GM21528 (cell line): ENCODE measurements around the gene DNAH2.

Experiments used
- ATAC-seq: cut with Tn5 transposase; IDR thresholded peaks from one replicate; pipeline ENCODE4 v1.9.1; 2021; ENCODE audit warnings: mild to moderate bottlenecking, moderate library complexity; ENCODE audit not compliant: unreplicated experiment, low FRiP score

The DNAH2 gene

DNA sequence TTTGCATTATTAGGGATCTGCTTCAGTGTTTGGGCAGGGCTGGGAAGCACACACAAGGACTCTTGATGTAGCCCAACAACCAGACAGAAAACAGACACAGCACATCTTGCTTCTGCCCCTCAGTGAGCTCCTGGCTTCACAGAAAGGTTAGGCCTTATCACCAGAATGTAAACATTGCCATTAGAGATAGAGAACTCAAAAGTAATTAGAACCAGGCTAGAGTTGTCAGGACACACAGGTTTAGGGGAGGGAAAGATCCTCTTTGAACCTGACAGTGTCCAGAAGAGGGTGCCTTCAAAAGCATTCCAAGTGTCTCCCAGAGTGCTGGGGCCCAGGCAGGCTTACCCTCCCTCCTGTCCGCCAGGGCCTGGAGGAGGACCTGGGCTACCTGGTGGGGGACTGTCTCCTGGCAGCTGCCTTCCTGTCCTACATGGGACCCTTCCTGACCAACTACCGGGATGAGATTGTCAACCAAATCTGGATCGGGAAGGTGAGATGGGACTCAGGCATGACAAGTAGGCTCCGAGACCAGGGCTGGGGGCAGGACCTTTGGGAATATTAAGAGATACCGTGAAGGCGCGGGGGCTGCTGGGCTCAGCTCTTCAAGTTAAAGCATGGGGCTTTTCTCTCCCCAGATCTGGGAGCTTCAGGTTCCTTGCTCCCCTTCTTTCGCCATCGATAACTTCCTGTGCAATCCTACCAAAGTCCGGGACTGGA, 99.5 kb downstream of the DNAH2 start:
- ATAC-seq, result no peak

DNA sequence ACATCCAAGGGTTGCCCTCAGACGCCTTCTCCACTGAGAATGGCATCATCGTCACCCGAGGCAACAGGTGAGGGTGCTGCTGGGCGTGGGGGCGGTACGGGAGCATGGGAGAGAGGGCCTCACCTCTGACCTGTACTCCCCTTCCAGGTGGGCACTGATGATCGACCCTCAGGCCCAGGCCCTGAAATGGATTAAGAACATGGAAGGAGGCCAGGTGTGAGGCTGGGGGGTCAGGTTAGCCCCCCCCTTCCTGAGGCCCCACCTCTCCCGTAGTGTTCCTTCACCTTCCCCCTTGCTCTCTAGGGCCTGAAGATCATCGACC, 100.1 kb downstream of the DNAH2 start:
- no peak for ATAC-seq

DNA sequence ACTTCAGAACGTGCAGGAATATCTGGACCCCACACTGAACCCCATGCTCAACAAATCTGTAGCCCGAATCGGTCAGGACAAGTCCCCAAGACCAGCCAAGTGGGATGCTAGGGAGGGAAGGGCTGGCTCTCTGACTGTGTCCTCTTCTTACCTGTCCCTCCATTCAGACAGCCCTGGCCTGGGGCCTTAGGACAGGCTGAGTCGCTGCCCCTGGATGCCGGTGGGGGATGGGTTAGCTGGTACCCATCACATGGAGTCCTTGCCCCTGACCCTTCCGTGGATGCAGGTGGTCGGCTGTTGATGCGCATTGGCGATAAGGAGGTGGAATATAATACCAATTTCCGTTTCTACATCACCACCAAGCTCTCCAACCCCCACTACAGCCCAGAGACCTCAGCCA, 100.5 kb downstream of the DNAH2 start:
- ATAC-seq, result no peak

DNA sequence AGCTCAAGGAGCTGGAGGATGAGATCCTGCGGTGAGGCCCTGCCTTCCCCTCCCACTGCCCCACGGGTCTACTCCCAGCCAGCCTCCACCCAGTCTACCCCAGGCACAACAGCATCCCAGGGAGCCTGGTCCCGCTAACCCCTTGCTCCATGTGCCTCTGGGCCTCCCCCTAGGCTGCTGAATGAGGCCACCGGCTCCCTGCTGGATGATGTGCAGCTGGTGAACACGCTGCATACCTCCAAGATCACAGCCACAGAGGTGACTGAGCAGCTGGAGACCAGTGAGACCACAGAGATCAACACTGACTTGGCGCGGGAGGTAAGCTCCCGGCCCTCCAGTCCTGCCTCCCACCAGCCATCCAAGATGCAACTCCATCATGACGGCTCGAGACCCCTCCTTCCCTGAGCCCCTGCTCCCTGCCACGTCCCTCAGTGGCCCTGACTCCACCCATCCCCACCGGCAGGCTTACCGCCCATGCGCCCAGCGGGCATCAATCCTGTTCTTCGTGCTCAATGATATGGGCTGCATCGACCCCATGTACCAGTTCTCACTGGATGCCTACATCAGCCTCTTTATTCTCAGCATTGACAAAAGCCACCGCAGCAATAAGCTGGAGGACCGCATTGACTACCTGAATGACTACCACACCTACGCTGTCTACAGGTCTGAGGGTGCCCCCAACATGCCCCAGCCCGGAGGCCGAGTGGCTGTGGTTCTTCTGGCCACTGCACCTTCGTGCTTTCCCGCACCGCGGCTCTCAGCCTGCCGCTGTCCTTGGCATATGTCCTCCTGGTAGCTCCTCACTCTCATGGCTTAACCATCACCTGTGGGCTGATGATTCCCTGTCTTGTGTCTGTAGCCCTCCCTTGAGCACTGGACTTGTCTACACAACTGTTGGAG, 101.5 kb downstream of the DNAH2 start:
- ATAC-seq, result no peak

DNA sequence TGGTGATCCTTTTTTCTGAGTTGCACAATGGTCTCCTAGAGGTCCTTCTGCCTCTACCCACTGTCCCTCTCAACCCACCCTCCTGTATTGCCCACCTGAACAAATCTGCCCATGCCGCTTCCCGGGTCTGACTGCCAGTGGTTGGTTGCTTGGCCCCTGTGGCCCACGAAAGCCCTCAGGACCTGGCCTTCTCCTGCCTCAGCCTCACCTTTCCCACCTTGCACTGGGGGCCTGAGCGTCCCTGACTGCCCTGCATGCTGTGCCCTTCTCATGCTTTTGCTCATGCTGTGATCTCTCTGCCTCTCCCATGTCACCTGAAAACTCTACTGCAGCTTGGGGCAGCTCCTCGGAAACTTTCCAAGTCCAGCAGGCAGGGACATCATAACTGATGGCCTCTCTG, 102.7 kb downstream of the DNAH2 start:
- no peak for ATAC-seq

DNA sequence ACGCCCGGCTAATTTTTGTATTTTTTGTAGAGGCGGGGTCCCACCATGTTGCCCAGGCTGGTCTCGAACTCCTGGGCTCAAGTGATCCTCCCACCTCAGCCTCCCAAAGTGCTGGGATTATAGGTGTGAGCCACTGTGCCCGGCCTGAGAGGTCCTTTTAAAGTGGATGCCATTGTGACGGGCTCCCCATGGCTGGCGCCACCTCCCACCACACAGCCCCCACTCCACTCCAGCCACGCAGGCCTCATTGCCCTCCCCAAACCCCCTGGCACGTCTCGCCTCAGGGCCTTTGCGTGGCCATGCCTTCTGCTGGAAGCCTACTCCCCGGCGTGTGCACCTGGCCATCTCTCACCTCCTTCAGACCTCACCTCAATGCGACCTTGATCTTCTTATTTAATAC, 104.6 kb downstream of the DNAH2 start:
- no peak for ATAC-seq

DNA sequence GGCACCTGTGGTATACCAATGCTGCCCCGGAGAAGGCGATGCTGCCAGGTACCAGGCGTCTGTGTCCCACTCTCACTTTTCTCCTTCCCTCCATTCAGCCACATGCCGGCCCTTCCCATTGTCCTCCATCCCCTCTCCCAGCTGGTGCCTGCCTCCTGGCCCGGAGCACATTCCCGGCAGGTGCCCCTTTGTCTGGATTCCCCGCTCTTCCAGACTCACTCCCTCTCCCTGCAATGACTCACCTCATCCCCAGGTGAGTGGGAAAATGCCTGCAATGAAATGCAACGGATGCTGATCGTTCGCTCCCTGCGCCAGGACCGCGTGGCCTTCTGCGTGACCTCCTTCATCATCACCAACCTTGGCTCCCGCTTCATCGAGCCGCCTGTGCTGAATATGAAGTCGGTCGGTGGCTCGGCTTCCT, 106.0 kb downstream of the DNAH2 start:
- no peak for ATAC-seq

DNA sequence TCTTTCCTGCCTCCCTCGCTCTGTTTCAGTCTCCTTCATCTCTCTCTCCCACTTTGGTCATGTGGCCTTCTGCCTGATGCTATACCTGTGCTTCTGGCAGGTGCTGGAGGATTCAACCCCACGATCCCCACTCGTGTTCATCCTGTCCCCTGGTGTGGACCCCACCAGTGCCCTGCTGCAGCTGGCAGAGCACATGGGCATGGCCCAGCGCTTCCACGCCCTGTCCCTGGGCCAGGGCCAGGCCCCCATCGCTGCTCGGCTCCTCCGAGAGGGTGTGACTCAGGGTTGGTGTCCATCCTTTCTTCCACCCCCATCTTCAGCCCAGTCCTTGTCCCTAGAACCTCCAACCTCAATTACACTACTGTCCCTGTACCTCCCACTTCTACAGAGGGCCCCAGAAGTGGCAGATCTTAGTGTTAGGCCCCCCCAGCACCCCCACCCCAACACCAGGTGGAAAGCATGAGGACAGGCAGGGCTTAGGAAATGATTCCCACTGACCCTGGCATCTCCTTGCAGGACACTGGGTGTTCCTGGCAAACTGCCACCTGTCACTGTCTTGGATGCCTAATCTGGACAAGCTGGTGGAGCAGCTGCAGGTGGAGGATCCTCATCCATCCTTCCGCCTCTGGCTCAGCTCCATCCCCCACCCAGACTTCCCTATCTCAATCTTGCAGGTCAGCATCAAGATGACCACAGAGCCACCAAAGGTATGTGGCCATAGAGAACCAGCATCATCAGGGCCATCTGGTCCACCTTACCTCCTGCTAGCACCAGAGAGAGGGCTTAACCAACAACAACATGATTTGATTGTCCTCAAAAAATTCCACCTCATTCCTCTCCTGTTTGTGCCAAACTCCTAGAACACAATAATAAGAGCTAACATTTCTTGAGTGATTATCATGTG, 106.7 kb downstream of the DNAH2 start:
- ATAC-seq, result no peak

DNA sequence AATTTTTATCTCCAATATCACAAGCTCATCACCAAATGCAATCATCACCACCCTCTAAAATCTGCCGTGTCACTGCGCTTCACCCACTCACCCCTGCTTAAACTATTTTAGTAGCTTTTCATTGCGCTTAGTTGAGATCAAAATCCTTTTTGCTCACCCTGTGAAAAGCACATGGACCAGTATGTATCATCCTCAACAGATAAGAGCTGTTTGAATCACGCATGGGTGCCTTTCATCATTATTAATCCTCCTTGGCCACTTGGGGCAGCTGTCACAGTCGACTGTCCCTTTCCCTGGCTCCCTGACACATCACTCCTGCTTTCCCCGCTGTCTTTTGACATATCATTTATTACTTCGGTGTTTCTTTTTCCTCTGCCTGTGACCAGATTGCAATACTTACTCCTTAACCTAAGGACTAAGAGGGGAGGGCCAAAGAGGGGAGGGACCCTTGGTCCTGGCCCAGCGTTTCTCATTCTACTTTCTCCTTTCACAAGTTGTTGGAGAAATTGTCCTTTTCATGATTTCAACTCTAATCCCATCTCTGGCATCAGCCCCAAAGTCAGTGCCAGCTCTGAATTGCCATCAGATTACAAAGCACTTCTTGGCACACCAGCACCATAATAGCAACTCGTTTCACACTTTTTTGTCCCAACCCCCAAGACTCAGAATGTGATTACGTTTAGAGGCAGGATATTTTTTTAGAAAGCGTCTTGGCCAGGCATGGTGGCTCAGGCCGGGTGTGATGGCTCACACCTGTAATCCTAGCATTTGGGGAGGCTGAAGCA, 107.9 kb downstream of the DNAH2 start:
- no peak for ATAC-seq

DNA sequence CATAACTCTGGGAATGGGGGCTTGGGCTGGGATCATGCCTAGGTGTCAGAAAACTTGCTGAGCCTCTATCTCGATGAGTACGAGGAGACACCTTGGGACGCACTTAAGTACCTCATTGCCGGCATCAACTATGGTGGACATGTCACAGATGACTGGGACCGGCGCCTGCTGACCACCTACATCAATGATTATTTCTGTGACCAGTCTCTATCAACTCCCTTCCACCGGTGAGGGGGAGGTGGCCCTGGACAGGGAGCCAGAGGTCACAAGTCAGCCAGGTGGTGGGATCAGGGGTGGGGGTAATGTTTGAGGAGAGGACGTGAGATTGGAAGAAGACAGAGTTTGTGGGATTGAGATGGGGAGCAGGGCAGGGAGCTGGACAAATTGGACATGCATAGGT, 113.1 kb downstream of the DNAH2 start:
- ATAC-seq, result no peak

DNA sequence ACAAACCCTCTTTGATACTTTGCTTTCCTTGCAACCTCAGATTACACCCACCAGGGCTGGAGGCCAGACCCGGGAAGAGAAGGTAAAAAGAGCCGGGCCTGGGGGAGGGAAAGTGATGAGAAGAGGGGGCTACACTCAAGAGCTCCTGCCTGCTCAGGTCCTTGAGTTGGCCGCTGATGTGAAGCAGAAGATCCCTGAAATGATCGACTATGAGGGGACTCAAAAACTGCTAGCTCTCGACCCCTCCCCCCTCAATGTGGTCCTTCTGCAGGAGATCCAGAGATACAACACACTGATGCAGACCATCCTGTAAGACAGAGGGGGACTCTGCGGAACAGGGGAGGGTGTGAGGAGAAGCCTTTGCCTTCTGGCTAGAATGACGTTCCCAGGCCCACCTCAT, 113.7 kb downstream of the DNAH2 start:
- ATAC-seq, result no peak

DNA sequence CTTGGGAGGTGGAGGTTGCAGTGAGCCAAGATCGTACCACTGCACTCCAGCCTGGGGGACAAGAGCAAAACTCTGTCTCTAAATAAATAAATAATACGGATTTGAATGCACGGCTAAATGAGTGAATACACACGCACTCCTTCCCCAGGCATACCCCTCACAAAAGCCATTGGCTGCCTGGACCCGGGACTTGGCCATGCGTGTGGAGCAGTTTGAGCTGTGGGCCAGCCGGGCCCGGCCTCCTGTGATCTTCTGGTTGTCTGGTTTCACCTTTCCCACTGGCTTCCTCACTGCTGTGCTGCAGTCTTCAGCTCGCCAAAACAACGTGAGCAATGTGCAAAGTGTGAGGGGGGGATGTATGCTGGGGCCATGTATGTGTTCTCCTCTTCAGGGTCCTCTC, 114.9 kb downstream of the DNAH2 start:
- ATAC-seq, result no peak

DNA sequence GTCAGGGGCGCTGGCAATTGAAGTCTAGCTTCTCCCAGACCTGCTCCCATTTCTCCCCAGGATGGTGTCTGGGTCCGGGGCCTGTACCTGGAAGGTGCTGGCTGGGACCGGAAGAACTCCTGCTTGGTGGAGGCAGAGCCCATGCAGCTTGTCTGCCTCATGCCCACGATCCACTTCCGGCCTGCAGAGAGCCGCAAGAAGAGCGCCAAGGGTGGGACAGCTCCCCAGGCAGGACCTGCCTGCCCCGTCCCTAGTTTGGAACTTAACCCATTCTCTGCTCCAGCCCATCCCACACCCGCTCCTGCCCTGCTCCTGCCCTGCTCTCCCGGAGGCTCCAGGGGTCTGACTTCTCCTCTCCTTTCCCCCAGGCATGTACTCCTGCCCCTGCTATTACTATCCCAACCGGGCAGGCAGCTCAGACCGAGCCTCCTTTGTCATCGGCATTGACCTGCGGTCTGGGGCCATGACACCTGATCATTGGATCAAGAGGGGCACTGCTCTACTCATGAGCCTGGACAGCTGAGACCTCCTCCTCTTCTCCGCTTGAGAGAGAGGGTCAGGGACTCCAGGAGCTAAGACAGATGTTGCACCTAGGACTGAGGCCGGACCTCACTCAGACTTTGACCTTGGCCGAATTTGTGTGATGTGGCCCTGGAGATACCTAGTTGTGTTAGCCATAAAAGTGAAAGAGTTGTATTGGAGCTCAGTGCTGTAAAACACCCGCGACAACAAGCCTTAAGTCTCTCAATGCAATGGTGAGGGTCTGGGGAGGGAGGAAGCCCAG, 115.7 kb downstream of the DNAH2 start:
- no peak for ATAC-seq

DNA sequence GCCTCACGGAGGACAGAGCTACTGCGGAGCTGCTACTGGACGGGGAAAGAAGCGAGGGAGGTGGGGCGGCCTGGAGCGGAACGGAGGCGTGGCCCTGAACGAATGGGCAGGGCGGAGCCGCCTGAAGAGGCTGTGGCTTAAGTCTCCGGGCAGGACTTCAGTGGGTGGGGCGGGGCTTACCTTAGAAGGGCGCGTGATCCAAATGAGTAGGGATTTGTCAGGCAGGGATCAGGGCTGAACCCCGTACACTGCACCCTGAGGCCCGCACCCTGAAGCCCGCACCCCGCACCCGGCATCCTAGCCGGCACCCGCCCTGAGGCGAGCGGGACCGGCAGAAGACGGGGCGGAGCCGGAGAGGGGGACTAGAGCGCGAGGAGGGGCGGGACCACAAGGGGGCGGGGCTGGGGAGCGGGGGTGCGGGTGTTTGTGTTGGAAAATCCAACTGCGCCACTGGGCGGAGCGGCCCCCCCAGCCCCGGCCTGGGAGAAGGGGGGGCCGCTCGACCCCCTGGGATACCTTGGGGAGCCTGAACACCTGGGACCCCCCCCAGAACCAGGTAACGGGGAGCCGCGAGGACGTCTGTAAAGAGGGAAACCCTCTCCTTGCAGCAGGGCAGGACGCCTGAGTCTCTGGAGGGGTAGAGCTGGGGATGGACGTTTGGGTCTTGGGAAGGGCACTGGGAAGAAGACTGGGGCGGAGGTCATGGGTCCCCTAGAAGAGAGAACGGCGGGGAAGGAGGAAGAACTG, 116.4 kb downstream of the DNAH2 start, which contains the start of gene KDM6B:
KDM6B (plus strand) TSS at position 423 of the 747 bp plus-strand sequence. CDS start 11,338 bp downstream, outside the sequence.
- ATAC-seq, result peak; percentile 41

DNA sequence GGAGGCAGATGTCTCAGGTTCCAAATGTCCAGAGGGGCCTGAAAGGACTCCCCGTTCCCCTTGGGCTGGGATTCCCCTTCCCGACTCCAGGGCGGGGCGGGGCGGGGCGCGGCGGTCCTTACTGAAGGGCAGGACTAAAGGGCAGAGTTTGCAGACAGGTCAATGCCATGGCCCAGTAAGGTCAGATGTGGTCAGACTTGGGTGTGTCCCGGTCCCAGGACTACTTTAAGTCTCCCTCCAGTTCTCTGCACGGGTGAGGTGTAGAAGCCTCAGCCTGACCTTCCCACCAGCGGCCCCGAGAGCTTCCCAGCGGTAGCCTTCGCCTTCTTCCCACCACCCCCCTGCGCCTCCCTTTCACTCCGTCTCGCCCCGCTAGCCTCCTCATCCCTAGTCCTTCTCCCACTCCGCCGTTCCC, 117.0 kb downstream of the DNAH2 start:
- no peak for ATAC-seq

DNA sequence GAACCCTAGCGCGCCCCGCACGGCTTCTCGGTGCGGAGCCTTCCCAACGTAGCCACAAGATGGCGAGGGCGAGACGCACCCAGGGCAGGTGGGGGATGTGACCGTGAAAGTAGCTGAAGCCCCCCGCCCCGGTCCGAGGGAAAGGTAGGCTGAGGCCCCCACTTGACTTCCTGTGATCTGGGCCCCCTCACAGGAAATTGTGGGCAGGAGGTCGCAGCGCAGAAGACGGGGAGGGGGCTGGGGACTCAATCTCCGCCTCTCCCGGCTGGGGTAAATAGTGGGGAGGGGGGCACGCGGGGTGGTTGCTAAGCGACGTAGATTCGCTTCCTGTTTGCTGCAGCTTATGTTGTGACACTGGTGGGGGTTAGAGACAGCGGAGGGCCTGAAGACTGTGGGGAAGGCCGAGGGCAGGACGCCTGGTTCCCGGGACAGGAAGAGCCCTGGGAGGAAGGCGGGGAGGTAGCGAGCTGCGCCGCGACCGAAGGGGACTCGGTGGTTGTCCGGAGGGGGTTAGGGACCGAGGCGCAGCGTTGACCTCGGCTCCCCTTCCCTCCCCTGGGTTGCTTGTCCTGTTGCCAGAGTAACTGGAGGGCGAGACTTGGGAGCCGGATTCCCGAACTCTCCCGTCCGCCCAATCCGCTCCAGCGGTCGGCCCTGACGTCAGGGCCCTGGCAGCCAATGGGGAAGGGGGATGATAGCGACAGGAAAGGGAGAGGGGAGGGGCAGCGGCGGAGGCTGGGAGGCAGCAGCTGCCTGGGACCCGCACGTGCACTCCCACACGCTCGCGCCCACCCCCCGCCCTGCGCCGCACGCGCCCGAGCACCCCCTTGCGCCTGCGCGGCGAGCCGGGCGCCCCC, 117.6 kb downstream of the DNAH2 start:
- ATAC-seq, result peak; percentile 39

DNA sequence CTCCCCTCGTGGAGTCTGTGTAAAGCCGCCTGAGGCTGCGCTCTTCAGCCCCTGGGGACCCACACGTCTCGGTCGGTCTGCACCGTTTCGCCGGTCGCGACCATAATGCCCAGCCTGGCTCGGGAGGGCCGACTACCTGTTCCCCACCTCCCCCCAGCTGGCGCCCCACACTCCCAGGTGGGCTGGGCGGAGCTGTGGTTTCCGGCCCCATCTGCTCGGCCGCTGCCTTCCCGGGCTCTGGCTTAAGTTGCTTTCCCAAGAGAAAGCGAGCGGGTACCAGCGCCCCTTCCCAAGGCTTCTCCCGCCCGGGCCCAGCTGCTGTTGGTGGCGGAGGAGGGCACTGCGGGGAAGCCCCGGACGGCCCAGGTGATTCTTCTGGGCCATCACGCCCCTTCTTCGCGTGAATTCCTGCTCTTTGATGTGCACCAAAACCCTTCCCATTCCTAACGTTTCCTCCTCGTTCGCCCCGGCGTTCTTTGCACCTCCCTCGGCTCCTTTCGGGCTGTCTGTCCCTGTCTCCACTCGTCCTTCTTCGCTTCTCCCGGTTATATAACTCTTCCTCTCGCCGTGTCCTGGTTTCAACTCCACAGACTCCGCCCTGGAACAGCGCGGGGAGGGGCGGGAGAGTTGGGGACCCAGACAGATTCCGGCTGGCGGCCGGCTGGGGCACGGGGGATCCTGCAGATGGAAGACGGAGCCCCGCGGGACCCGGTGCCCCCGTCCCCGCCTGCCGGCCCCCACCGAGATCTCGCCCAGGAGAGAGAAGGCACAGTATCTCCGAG, 118.5 kb downstream of the DNAH2 start:
- ATAC-seq, result peak; percentile 17
